Mucosa of descending colon (tissue), 3 donors: ENCODE measurements around the gene LMBRD2. TPM values are rescaled to one million over a fixed set of nuclear protein-coding genes. Genes with fewer than 3 reads are reported as not detected.

Experiments used
- ATAC-seq: fragments of 200-7000 bp; cut with Tn5 transposase; one replicate; pipeline ENCODE4 v1.9.1; 2020; ENCODE audit warnings: mild to moderate bottlenecking, moderate library complexity
- DNase-seq, 3 donors: peaks; one replicate each; pipeline ENCODE4 v3.0.0-alpha.2; 2020
- H3K36me3 ChIP-seq: fragments of 200-600 bp; one replicate; pipeline ENCODE4 v1.8.0; 2021; ENCODE audit warnings: low read depth, mild to moderate bottlenecking
- H3K4me1 ChIP-seq: fragments of 200-600 bp; one replicate; pipeline ENCODE4 v1.8.0; 2021; ENCODE audit warnings: low read depth, mild to moderate bottlenecking
- H3K4me3 ChIP-seq: fragments of 200-600 bp; one replicate; pipeline ENCODE4 v1.8.0; 2021; ENCODE audit warnings: mild to moderate bottlenecking
- H3K9me3 ChIP-seq: fragments of 200-600 bp; one replicate; pipeline ENCODE4 v1.8.0; 2021; ENCODE audit warnings: mild to moderate bottlenecking
- CTCF ChIP-seq: fragments of 200-600 bp; IDR thresholded peaks from one replicate; pipeline ENCODE4 v1.8.0; 2022; ENCODE audit warnings: antibody characterized with exemption, mild to moderate bottlenecking
- intact Hi-C, 2 donors: fragments of 100-400 bp; cut with DNase I in 1 of 2; cut with micrococcal nuclease in 1 of 2; formaldehyde crosslinking; loops; one replicate each; pipeline versions ENCODE4 v1.11.0 to v1.11.1; 2022; cut with DNase I, micrococcal nuclease
- microRNA-seq: library from miRNA; unstranded; fragments of <30 nt; microRNA quantifications from one replicate; pipeline ENCODE4, GENCODE V29; 2019
- total RNA-seq, 3 donors: library from RNA; stranded (reverse); fragmentation: NEBNext Ultra II Directional in 2 of 3; extraction: Animal tissue kit (Norgen Biotek cat#: 25700) in 2 of 3; gene quantifications; one replicate each; pipeline versions ENCODE4 v1.2.1 to v1.2.4, GENCODE V29; 2021 to 2023
- donor health status: DM: no; HTN: no; CAD: no; lungs with moderate emphysema.
- donor health status: DM: no; HTN: no; CAD: no.
- donor health status: DM: no; HTN: yes; CAD: no.

LMBRD2 gene
- total RNA-seq, 3 donors from 2014 or later, result 14.8 to 18.0 (median 16.7) TPM

- intact Hi-C loops, result no loop called here
- Histone ChIP-seq H3K36me3 (no peaks in the 10 kb centered on the region), H3K9me3 (no peaks in the 10 kb centered on the region), H3K4me3 (no peak overlapping the region), H3K4me1 (no peaks in the 10 kb centered on the region)
- DNase-seq, result no peak
- no peak for ATAC-seq
- no peak for TF ChIP-seq CTCF
Observed at GRCh38 chr5:36049949-36050348, 101.7 kb downstream of the LMBRD2 start.

Small RNA genes within 50 kb of the gene (microRNA-seq; reads per million reads assigned to microRNA genes)
- gene MIR580, result 2.1 reads per million

Other genes starting within 250 kb of the LMBRD2 start
- not detected for gene CAPSL, start 213.3 kb downstream of the LMBRD2 start, total RNA-seq
- not detected for gene UGT3A1, start 160.5 kb downstream of the LMBRD2 start, total RNA-seq
- gene UGT3A2, start 85.0 kb downstream of the LMBRD2 start, total RNA-seq, result under 1 TPM in 1 of 3 donors, not detected in 2; 0.47 TPM
- 10 to 100 TPM; 11.6 to 24.2 (median 16.5) TPM for gene SKP2, start 224 bp upstream of the LMBRD2 start, total RNA-seq
- gene NADK2, start 90.0 kb upstream of the LMBRD2 start, total RNA-seq, result 10 to 100 TPM; 24.3 to 50.3 (median 24.8) TPM
- gene RANBP3L, start 150.0 kb upstream of the LMBRD2 start, total RNA-seq, result 1 to 10 TPM in 1 of 3 donors, under 1 TPM in 1, not detected in 1; 0.29 to 2.8 TPM